ENCODE results near the gene TP53INP2. TPM values are rescaled to one million over a fixed set of nuclear protein-coding genes. Genes with fewer than 3 reads are reported as not detected.

Gene TP53INP2
- polyA plus RNA-seq, 1 of the 3 experiments (the other 2 are of a cell fraction) = 6.4 TPM

DNA sequence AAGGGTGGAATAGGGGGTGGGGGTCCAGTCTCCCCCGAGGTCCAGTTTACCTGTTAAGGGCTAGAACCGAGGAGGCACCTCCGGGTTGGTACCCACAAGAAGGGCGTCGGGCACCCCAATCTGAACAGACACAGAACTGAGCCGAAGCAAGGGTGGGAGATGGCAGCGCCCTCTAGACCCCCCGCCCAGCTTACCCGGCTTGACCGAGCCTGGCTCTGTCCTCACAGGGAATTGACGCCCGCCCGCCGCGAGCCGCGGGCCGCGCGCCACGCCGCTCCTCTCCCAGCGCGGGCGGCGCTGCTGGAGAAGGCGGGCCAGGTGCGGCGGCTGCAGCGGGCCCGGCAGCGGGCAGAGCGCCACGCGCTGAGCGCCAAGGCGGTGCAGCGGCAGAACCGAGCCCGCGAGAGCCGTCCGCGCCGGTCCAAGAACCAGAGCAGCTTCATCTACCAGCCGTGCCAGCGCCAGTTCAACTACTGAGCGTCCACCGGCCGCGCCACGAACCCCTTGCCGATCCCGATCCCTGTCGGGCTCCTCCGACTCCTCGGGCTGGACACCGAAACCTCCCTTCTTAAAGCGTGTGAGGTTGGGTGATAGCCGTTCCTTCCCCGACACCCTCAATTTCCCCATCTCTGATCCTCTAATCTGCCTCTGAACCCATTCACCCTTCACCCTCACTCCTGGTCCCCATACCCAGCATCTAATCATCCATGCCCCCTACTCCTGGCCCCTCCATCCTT, 5.9 kb downstream of the TP53INP2 start:
- ChIA-PET CTCF (interaction anchor here (0.6 to 1.2 kb wide), 4 partner anchors 11 to 407 kb away, joined by 3 to 5 read pairs (median 3); partner anchors contain the start of gene AHCY), POLR2A (interaction anchor here (0.6 to 2.3 kb wide), 3 partner anchors 115 to 152 kb away, joined by 3 to 9 read pairs (median 4); partner anchors contain the start of genes MAP1LC3A and NCOA6)
- H3K9me2 ChIP-seq = no peaks in the 10 kb centered on the region
- H3K79me2 ChIP-seq (ENCODE audit: insufficient read depth) = no peaks in the 10 kb centered on the region
- TF ChIP-seq TCF12 (IDR thresholded peaks at IDR 0.05) (no peak), MXI1 (IDR thresholded peaks at IDR 0.05; ENCODE audit: low read depth, low read length) (peak; percentile 62; the same call in 1 of the 2 replicates), GATA2 (CRISPR knock-in tag; IDR thresholded peaks at IDR 0.05) (no peak), SMC3 (IDR thresholded peaks at IDR 0.05; ENCODE audit: low read depth, low read length) (0 out of 2 replicates have a peak, but pooled peaks have one; percentile 1), SIN3A (IDR thresholded peaks at IDR 0.05; ENCODE audit: borderline replicate concordance, low read depth, low read length) (0 out of 2 replicates have a peak, but pooled peaks have one; percentile 35), RAD21 (IDR thresholded peaks at IDR 0.05; ENCODE audit: low read length) (0 out of 2 replicates have a peak, but pooled peaks have one; percentile 3), RCOR1 (IDR thresholded peaks at IDR 0.05; ENCODE audit: low read length) (0 out of 2 replicates have a peak, but pooled peaks have one; percentile 26), NRF1 (IDR thresholded peaks at IDR 0.05; ENCODE audit: low read depth, low read length) (no peak)
- TF ChIP-seq, protein P1, sequence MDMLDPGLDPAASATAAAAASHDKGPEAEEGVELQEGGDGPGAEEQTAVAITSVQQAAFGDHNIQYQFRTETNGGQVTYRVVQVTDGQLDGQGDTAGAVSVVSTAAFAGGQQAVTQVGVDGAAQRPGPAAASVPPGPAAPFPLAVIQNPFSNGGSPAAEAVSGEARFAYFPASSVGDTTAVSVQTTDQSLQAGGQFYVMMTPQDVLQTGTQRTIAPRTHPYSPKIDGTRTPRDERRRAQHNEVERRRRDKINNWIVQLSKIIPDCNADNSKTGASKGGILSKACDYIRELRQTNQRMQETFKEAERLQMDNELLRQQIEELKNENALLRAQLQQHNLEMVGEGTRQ (IDR thresholded peaks at IDR 0.05; ENCODE audit: borderline replicate concordance, low read depth, low read length) = no peak
- TF ChIP-seq, protein P2, sequence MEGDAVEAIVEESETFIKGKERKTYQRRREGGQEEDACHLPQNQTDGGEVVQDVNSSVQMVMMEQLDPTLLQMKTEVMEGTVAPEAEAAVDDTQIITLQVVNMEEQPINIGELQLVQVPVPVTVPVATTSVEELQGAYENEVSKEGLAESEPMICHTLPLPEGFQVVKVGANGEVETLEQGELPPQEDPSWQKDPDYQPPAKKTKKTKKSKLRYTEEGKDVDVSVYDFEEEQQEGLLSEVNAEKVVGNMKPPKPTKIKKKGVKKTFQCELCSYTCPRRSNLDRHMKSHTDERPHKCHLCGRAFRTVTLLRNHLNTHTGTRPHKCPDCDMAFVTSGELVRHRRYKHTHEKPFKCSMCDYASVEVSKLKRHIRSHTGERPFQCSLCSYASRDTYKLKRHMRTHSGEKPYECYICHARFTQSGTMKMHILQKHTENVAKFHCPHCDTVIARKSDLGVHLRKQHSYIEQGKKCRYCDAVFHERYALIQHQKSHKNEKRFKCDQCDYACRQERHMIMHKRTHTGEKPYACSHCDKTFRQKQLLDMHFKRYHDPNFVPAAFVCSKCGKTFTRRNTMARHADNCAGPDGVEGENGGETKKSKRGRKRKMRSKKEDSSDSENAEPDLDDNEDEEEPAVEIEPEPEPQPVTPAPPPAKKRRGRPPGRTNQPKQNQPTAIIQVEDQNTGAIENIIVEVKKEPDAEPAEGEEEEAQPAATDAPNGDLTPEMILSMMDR (IDR thresholded peaks at IDR 0.05) = peak; percentile 39; the same call in 1 of the 2 replicates
- TF ChIP-seq, protein P3, sequence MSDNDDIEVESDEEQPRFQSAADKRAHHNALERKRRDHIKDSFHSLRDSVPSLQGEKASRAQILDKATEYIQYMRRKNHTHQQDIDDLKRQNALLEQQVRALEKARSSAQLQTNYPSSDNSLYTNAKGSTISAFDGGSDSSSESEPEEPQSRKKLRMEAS (IDR thresholded peaks at IDR 0.05; ENCODE audit: low read depth) = peak; percentile 42; the same call in 1 of the 2 replicates
- TF ChIP-seq, protein P4, sequence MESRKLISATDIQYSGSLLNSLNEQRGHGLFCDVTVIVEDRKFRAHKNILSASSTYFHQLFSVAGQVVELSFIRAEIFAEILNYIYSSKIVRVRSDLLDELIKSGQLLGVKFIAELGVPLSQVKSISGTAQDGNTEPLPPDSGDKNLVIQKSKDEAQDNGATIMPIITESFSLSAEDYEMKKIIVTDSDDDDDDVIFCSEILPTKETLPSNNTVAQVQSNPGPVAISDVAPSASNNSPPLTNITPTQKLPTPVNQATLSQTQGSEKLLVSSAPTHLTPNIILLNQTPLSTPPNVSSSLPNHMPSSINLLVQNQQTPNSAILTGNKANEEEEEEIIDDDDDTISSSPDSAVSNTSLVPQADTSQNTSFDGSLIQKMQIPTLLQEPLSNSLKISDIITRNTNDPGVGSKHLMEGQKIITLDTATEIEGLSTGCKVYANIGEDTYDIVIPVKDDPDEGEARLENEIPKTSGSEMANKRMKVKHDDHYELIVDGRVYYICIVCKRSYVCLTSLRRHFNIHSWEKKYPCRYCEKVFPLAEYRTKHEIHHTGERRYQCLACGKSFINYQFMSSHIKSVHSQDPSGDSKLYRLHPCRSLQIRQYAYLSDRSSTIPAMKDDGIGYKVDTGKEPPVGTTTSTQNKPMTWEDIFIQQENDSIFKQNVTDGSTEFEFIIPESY (IDR thresholded peaks at IDR 0.05; ENCODE audit: borderline replicate concordance, low read depth) = no peak
- peak overlapping the region in 1 of 2 experiments; percentile 84; a peak in 2 of 4 replicates for H3K27ac ChIP-seq (ENCODE audit: low read depth in 2 of 2, low read length in 1 of 2)
- H3K9me3 ChIP-seq = no peaks in the 10 kb centered on the region
- peak; percentile 90 for DNase-seq
- peaks cover 24 to 32% of the 10 kb centered on the region in 2 experiments for H3K4me1 ChIP-seq (ENCODE audit: control insufficient read depth in 1 of 2, insufficient read depth in 2 of 2, low read depth in 1 of 2, low read length in 1 of 2)
- H3K27me3 ChIP-seq (ENCODE audit: insufficient read depth) = no peaks in the 10 kb centered on the region
- H3K4me3 ChIP-seq (ENCODE audit: low read depth in 2 of 2, low read length in 1 of 2) = peak overlapping the region; percentile 59 to 61
- peaks cover 35% of the 10 kb centered on the region for H4K20me1 ChIP-seq (ENCODE audit: insufficient read depth)
- peaks cover 9 to 20% of the 10 kb centered on the region in 2 experiments for H3K36me3 ChIP-seq (replicated peaks in 1 of 2; ENCODE audit: control insufficient read depth in 1 of 2, insufficient read depth in 2 of 2, low read length in 1 of 2)
- H3K4me2 ChIP-seq = peak overlapping the region; percentile 80
- WGBS (ENCODE audit: low lambda C conversion rate) = 34% methylated on average over 17 of the region's 61 CpGs
- H3F3A ChIP-seq (replicated peaks; ENCODE audit: insufficient read depth) = peaks cover 37% of the 10 kb centered on the region
- H3K9ac ChIP-seq = no peak overlapping the region; the same call in 1 of the 2 replicates
- peak overlapping the region; percentile 67; the same call in 1 of the 2 replicates for H2AFZ ChIP-seq (ENCODE audit: low read depth)
